Osteoblast (primary cell): ENCODE results near the gene TPCN2. TPM values are rescaled to one million over a fixed set of nuclear protein-coding genes. Genes with fewer than 3 reads are reported as not detected.

Experiments
- DNase-seq: peaks from one replicate; pipeline ENCODE4 v3.0.0; 2011; ENCODE audit warnings: low spot score, mixed read lengths; ENCODE audit not compliant: insufficient read length; ENCODE audit errors: missing footprints
- H2AFZ ChIP-seq: 2 replicates; pipeline ENCODE4 v1.6.0; 2011; ENCODE audit warnings: mild to moderate bottlenecking, low read length
- H3K27ac ChIP-seq: 2 replicates; pipeline ENCODE4 v1.5.1; 2011; ENCODE audit warnings: mild to moderate bottlenecking, low read depth, low read length, moderate library complexity
- H3K27me3 ChIP-seq: 2 replicates; pipeline ENCODE4 v1.6.0; 2012; ENCODE audit warnings: mild to moderate bottlenecking, control low read depth, inconsistent platforms, low read length, moderate library complexity; ENCODE audit not compliant: insufficient read depth
- H3K36me3 ChIP-seq: 2 replicates; pipeline ENCODE4 v1.5.1; 2011; ENCODE audit warnings: mild to moderate bottlenecking, low read length, control low read depth, moderate library complexity; ENCODE audit not compliant: insufficient read depth
- H3K4me1 ChIP-seq: 2 replicates; pipeline ENCODE4 v1.5.1; 2011; ENCODE audit warnings: mild to moderate bottlenecking, low read length, control low read depth, moderate library complexity; ENCODE audit not compliant: insufficient read depth
- H3K4me2 ChIP-seq: 2 replicates; pipeline ENCODE4 v1.6.0; 2011; ENCODE audit warnings: mild to moderate bottlenecking, low read length; ENCODE audit not compliant: insufficient read depth
- H3K4me3 ChIP-seq: fragments of 200-600 bp; sonication (generic); 3 replicates; pipeline ENCODE4 v1.5.1; 2012; ENCODE audit warnings: mild to moderate bottlenecking, low read length, inconsistent platforms; ENCODE audit not compliant: insufficient read depth
- H3K79me2 ChIP-seq: 2 replicates; pipeline ENCODE4 v1.6.0; 2012; ENCODE audit warnings: mild to moderate bottlenecking, low read length, control low read depth, inconsistent platforms; ENCODE audit not compliant: insufficient read depth
- H3K9me3 ChIP-seq: 2 replicates; pipeline ENCODE4 v1.5.1; 2011; ENCODE audit warnings: low read depth, low read length, control low read depth
- H4K20me1 ChIP-seq: 2 replicates; pipeline ENCODE4 v1.6.0; 2012; ENCODE audit warnings: mild to moderate bottlenecking, low read length, control low read depth; ENCODE audit not compliant: insufficient read depth
- CTCF ChIP-seq: IDR thresholded peaks from 2 replicates; pipeline ENCODE4 v1.5.1; 2011; ENCODE audit warnings: mild to moderate bottlenecking, low read depth, low read length, moderate library complexity; ENCODE audit errors: extremely low read depth
- total RNA-seq: library from RNA; depleted of rRNA; stranded (reverse); fragments of >200 nt; gene quantifications from 2 replicates; pipeline ENCODE4 v1.2.3, GENCODE V29; 2012

Gene TPCN2
- total RNA-seq, 1 donor: 14.1 TPM

DNA sequence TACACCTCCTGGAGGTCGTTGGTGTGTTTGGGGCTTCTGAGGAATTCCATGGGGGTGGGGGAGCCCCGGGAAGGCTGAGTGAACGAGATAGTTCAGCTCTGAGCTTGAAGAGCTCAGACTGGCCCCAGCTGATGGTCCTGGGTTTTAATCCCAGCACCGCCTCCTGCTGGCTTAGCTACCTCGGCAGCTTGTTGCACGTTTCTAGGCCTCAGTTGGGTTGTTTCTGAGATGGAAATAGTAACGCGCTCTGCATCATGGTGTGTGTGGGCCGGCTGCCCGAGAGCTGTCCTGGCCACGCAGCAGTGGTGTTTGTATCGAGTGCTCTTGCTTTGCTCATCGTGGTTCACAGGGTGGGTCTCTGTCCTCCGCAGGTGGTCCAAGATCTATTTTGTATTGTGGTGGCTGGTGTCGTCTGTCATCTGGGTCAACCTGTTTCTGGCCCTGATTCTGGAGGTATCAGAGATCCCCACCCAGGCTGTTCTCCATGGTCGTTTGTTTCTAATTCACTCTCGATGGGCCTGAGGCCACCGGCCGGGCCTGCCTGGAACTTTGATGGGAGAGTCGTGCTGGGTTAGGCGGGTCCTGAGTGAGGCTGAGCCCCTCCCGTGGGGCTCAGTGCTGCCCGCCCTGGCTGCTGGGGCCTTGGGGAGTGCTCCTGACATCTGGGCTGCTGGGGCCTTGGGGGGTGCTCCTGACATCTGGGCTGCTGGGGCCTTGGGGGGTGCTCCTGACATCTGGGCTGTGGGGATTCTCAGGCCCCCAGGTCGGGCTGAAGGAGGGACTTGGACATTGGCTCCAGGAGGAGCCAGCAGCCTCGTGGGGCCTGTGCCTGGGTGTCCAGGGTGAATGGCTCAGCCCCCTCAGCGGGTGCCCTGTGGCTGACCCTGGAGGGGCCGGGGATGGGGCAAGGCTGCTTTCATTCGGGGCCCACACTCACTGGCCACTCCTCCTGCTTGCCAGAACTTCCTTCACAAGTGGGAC lies 37.7 kb downstream of the TPCN2 start:
- no peak for DNase-seq
- TF ChIP-seq CTCF: no peak
- Histone ChIP-seq H3K4me2 (no peak overlapping the region), H3K27me3 (no peaks in the 10 kb centered on the region), H3K9me3 (no peaks in the 10 kb centered on the region), H2AFZ (no peak overlapping the region), H3K36me3 (peaks cover 11% of the 10 kb centered on the region), H3K4me3 (no peak overlapping the region), H3K4me1 (peaks cover 13% of the 10 kb centered on the region), H3K79me2 (no peaks in the 10 kb centered on the region), H3K27ac (no peak overlapping the region), H4K20me1 (peaks cover 25% of the 10 kb centered on the region)

DNA sequence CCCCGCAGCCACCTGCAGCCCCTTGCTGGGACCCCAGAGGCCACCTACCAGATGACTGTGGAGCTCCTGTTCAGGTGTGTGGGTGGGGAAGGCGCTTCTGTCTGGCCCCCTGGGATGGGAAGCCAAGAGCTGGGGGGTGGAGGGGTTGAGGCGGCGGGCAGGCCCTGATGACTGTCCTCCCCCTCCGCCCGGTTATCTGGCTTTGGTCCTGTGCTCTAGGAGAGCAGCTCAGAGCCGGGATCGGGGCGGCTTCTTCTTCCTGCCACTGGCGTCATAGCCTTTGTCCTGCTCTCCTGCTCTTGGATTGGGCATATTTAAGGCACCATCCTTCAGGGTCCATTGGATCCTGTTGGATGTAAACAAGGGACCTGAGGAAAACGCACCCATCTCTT lies 38.4 kb downstream of the TPCN2 start:
- TF ChIP-seq CTCF: no peak
- H3K79me2 ChIP-seq: no peaks in the 10 kb centered on the region
- peaks cover 10% of the 10 kb centered on the region for H3K36me3 ChIP-seq
- no peak overlapping the region for H3K4me3 ChIP-seq
- no peak overlapping the region for H3K27ac ChIP-seq
- DNase-seq: no peak
- H3K9me3 ChIP-seq: no peaks in the 10 kb centered on the region
- H3K27me3 ChIP-seq: no peaks in the 10 kb centered on the region
- H4K20me1 ChIP-seq: peaks cover 28% of the 10 kb centered on the region
- peaks cover 13% of the 10 kb centered on the region for H3K4me1 ChIP-seq
- no peak overlapping the region for H3K4me2 ChIP-seq
- H2AFZ ChIP-seq: no peak overlapping the region

DNA sequence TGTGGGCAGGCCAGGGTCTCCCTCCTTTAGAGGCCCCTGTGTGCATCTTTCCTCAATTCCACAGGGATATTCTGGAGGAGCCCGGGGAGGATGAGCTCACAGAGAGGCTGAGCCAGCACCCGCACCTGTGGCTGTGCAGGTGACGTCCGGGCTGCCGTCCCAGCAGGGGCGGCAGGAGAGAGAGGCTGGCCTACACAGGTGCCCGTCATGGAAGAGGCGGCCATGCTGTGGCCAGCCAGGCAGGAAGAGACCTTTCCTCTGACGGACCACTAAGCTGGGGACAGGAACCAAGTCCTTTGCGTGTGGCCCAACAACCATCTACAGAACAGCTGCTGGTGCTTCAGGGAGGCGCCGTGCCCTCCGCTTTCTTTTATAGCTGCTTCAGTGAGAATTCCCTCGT lies 39.1 kb downstream of the TPCN2 start:
- no peak for DNase-seq
- Histone ChIP-seq H3K4me1 (peaks cover 13% of the 10 kb centered on the region), H3K4me2 (no peak overlapping the region), H3K79me2 (no peaks in the 10 kb centered on the region), H3K27me3 (no peaks in the 10 kb centered on the region), H3K4me3 (no peak overlapping the region), H3K36me3 (peaks cover 8% of the 10 kb centered on the region), H3K27ac (no peak overlapping the region), H3K9me3 (no peaks in the 10 kb centered on the region), H2AFZ (no peak overlapping the region), H4K20me1 (peaks cover 28% of the 10 kb centered on the region)
- TF ChIP-seq CTCF: no peak

GRCh38 chr11:69088676-69089146 lies 40.0 kb downstream of the TPCN2 start:
- Histone ChIP-seq H4K20me1 (peaks cover 28% of the 10 kb centered on the region), H3K4me2 (peak overlapping the region; percentile 78), H3K4me3 (peak overlapping the region; percentile 57), H3K36me3 (peaks cover 8% of the 10 kb centered on the region), H2AFZ (no peak overlapping the region), H3K79me2 (no peaks in the 10 kb centered on the region), H3K4me1 (peaks cover 13% of the 10 kb centered on the region), H3K27me3 (no peaks in the 10 kb centered on the region), H3K27ac (no peak overlapping the region), H3K9me3 (no peaks in the 10 kb centered on the region)
- peak; percentile 99 for DNase-seq
- peak; percentile 79 for TF ChIP-seq CTCF
